ENCODE results near the gene KDM3B.
"Not testable (repeated sequence)": the region's sequence is repeated elsewhere in the genome, so short reads cannot be mapped to it uniquely, and the experiment has no call there.

KDM3B gene, protein sequence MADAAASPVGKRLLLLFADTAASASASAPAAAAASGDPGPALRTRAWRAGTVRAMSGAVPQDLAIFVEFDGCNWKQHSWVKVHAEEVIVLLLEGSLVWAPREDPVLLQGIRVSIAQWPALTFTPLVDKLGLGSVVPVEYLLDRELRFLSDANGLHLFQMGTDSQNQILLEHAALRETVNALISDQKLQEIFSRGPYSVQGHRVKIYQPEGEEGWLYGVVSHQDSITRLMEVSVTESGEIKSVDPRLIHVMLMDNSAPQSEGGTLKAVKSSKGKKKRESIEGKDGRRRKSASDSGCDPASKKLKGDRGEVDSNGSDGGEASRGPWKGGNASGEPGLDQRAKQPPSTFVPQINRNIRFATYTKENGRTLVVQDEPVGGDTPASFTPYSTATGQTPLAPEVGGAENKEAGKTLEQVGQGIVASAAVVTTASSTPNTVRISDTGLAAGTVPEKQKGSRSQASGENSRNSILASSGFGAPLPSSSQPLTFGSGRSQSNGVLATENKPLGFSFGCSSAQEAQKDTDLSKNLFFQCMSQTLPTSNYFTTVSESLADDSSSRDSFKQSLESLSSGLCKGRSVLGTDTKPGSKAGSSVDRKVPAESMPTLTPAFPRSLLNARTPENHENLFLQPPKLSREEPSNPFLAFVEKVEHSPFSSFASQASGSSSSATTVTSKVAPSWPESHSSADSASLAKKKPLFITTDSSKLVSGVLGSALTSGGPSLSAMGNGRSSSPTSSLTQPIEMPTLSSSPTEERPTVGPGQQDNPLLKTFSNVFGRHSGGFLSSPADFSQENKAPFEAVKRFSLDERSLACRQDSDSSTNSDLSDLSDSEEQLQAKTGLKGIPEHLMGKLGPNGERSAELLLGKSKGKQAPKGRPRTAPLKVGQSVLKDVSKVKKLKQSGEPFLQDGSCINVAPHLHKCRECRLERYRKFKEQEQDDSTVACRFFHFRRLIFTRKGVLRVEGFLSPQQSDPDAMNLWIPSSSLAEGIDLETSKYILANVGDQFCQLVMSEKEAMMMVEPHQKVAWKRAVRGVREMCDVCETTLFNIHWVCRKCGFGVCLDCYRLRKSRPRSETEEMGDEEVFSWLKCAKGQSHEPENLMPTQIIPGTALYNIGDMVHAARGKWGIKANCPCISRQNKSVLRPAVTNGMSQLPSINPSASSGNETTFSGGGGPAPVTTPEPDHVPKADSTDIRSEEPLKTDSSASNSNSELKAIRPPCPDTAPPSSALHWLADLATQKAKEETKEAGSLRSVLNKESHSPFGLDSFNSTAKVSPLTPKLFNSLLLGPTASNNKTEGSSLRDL (N-terminal part only)

GRCh38 chr5:138352071-138352721 is at the start of gene KDM3B:
Gene KDM3B (plus strand): TSS chr5:138352685. CDS start chr5:138352796, 111 bp downstream.
- DNase-seq: peak; percentile 59

- no peak for DNase-seq
These were observed 49.1 kb upstream of the KDM3B start for GRCh38 chr5:138303372-138303771.

DNA sequence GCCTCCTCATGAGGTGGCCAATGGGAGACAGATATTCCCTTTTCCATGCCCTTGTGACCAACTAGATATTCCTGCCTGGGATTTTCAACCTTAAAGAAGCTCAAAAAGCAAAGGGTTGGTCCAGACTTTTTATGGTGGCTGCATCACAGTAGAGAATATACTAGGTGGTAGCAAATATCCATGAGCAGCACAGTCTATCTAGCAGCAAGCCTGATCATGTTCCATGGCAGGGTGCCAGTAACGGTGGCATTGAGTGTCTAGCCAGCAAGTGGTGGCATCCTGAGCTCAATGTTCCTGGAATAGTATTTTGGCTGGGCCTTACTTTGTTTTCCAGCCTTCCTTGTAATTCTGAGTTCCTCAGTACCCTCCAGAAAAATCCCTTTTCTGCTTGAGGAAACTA is 46.7 kb upstream of the KDM3B start:
- no peak for DNase-seq

DNA sequence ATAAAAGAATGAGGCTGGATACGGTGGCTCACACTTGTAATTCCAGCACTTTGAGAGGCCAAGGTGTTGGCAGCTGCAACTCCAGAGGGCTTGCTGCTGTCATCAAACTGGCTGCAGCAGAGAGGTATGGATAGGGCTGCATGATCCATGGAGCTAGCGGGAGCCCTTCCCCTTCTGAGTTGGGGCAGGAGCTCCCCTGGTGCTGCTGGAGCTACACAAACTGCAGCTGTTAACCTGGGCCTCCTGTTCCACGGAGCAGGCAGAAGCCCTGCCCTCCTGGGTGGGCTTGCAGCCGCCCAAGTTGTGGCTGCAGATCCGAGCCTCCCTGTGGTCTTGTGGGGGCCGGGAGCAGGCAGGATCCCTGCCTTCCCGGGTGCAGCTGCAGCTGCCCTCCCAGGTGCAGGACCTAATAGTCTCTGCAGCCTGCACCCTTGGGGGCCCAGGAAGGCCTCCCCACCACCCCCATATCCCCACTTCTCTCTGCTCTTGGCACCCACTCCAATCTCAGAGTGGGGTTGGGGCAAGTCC is 36.7 kb upstream of the KDM3B start:
- no peak for DNase-seq

- DNase-seq: no peak
These were observed 36.1 kb upstream of the KDM3B start for GRCh38 chr5:138316355-138316754.

- not testable (repeated sequence) for DNase-seq
These were observed 34.3 kb upstream of the KDM3B start for GRCh38 chr5:138318211-138318610.

- DNase-seq: no peak
These were observed 21.6 kb upstream of the KDM3B start for GRCh38 chr5:138330813-138331448.

DNA sequence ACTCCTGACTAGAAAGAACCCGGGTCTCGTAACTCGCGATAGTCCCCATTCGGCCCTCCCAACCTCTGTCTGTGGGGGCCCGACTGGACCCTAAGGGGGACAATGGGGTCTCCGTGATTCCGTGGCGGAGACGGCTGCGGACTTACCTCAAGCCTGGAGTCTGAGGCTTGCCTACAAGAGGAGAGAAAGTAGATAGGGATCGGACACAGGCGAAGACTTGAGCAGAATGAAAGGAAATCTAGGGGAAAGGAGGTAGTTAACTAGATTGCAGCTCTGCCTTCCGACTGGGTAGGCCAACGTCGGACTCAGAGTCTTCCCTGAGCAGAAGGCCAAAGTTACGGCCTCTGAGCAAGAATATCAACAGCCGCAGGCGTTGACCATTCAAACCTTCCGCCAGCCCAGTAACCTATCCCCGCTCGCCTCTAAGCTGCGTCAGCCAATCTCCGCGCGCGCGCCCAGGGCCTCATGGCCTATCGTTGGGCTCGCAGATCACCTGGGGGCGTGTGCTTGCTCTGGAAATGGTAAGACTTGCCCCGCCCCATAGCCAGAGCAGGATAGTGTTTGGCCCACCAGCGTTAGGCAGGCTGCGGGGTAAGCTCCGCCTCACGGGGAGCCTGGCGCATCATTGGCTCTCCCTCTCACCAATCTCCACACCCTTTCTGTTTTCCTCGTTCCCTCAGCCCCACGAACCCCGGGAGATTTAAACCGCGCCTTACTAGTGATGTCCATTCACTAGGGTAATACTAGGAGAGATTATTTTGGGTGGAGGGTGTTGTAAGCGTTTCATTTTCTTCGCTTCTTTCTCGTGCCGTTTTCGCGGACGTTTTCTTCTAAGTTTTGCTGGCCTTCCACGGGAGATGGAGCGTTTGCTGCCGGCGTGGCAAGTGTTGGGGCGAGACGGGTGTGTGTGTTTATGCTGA is 20.8 kb upstream of the KDM3B start, which contains the start of gene CDC25C:
Gene CDC25C (minus strand): TSS at position 356 of the 920 bp plus-strand sequence. CDS start 624 bp downstream, outside the sequence.
- DNase-seq: peak; percentile 92

DNA sequence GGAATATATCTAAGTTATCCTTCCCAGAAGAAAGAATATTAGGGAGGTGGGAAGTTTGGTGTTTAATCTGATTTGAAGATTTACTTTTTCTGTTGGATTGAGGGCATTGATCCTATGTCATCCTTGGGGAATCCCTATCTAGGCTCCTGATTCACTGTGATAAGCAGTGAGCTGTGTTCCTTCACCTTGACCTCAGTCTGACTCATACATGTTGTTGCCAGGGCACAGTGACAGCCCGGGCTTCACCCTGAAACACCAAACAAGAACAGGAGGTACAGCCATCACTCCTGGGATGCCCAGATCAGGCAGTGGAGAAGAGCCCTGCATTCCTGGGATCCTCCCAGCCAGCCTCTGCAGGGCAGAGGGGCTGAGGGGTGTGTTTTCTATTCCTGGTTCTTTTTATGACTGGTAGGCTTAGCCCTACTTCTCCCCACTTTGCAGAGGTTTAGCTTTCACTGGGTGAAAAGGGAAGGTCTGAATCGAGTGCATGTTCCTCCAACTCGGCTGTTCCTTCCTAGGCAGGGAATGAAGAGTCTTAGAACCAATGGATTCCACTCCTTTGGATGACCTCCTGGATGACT is 17.5 kb upstream of the KDM3B start:
- DNase-seq: no peak

DNA sequence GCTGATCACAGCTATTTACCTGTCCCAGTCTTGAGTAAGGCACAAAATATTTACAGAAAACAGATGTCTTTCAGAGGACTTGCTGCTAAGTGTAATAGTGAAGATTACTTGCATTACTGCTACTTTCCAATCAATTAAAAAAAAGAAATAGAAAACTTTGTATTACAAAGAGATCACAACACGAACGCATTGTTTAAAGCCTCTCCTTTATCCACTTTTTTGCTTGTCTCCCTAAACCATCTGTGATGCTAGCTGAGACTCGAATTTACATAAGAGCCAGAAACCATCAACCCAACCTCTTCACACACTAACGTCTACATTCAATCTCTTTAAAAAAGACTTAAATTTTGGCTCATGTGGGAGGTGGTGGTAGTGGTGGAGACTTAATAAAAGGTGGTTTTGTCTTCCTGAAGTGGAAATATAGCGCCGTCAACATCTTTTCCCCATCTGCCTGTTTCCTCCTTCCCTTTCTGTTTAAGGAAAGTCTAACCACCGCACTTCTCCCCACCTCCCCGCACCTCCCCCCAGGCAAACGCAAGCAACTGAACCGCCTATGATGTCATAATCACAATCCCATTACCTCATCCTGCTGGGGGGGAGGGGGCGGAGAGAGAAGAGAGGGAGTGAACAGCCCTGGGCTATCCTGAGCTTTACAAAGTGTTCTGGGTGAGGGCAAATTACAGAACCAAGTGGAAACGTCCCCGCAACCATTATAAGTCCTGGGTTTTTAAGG is 15.4 kb upstream of the KDM3B start:
- DNase-seq: peak; percentile 88

- DNase-seq: peak; percentile 93
These were observed 14.6 kb upstream of the KDM3B start, which contains the start of gene FAM53C for GRCh38 chr5:138337685-138338410. Gene FAM53C (plus strand): TSS chr5:138338266. CDS start chr5:138341336, 3,070 bp downstream.

- DNase-seq: no peak
These were observed 13.9 kb upstream of the KDM3B start for GRCh38 chr5:138338411-138339090.

DNA sequence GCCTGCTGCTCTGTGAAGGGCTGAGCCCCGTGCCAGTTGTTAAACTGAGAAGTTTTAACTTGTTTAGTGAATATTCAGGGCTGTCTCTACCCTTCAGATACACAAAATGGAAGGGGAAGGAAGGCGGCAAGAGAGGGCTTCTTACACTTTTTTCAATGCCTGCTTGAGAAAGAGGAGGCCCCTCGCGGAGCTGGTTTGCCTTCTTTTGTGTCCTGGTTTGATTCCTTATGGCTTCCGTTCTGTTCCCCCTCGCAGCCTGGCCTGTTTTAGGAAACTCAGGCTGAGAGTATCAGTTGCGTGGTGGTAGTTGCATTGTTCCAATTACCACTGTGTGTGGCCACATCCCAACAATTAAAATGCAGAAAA is 13.4 kb upstream of the KDM3B start:
- DNase-seq: no peak

- DNase-seq: no peak
These were observed 13.0 kb upstream of the KDM3B start for GRCh38 chr5:138339464-138339863.

GRCh38 chr5:138340008-138340407 is 12.5 kb upstream of the KDM3B start:
- no peak for DNase-seq

DNA sequence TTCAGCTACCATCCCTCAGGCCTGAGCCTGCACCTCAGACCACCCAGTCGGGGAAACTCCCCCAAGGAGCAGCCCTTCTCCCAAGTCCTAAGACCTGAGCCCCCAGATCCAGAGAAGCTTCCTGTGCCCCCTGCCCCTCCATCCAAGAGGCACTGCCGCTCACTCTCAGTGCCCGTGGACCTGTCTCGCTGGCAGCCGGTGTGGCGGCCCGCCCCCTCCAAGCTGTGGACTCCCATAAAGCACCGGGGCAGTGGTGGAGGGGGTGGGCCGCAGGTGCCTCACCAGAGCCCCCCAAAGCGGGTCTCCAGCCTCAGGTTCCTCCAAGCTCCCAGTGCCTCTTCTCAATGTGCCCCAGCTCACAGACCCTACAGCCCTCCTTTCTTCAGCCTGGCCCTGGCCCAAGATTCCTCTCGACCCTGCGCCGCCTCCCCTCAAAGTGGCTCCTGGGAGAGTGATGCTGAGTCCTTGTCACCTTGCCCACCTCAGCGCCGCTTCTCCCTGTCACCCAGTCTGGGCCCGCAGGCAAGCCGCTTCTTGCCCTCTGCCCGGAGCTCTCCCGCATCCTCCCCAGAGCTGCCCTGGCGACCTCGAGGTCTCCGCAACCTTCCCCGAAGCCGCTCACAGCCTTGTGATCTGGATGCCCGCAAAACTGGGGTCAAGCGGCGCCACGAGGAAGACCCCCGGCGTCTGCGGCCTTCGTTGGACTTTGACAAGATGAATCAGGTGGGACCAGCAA is 7.4 kb upstream of the KDM3B start:
- no peak for DNase-seq

DNA sequence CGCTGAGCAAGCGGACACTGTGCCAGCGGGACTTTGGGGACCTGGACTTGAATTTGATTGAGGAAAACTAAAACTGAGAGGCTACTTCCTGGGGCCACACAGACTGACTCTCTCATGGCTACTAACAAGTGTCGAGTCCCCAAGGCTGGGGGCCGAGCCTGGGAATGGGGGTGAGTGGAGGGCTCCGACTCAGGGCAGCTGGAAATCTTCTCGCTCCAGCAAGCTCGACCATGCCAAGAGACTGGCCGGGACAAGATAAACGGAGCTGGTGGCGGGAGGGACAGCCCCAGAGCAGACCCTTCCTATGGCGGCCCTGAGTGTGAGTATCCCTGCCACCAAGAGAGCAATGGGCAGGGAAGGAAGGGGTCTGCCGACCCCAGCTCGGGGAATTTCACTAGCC is 5.6 kb upstream of the KDM3B start:
- no peak for DNase-seq
